Osteoblast (primary cell): Measurements from ENCODE around the gene LRP2. TPM values are rescaled to one million over a fixed set of nuclear protein-coding genes. Genes with fewer than 3 reads are reported as not detected.

ENCODE experiments used
- DNase-seq: peaks from one replicate; pipeline ENCODE4 v3.0.0; 2011; ENCODE audit warnings: low spot score, mixed read lengths; ENCODE audit not compliant: insufficient read length; ENCODE audit errors: missing footprints
- H2AFZ ChIP-seq: 2 replicates; pipeline ENCODE4 v1.6.0; 2011; ENCODE audit warnings: mild to moderate bottlenecking, low read length
- H3K27ac ChIP-seq: 2 replicates; pipeline ENCODE4 v1.5.1; 2011; ENCODE audit warnings: mild to moderate bottlenecking, low read depth, low read length, moderate library complexity
- H3K27me3 ChIP-seq: 2 replicates; pipeline ENCODE4 v1.6.0; 2012; ENCODE audit warnings: mild to moderate bottlenecking, control low read depth, inconsistent platforms, low read length, moderate library complexity; ENCODE audit not compliant: insufficient read depth
- H3K36me3 ChIP-seq: 2 replicates; pipeline ENCODE4 v1.5.1; 2011; ENCODE audit warnings: mild to moderate bottlenecking, low read length, control low read depth, moderate library complexity; ENCODE audit not compliant: insufficient read depth
- H3K4me1 ChIP-seq: 2 replicates; pipeline ENCODE4 v1.5.1; 2011; ENCODE audit warnings: mild to moderate bottlenecking, low read length, control low read depth, moderate library complexity; ENCODE audit not compliant: insufficient read depth
- H3K4me2 ChIP-seq: 2 replicates; pipeline ENCODE4 v1.6.0; 2011; ENCODE audit warnings: mild to moderate bottlenecking, low read length; ENCODE audit not compliant: insufficient read depth
- H3K4me3 ChIP-seq: fragments of 200-600 bp; sonication (generic); 3 replicates; pipeline ENCODE4 v1.5.1; 2012; ENCODE audit warnings: mild to moderate bottlenecking, low read length, inconsistent platforms; ENCODE audit not compliant: insufficient read depth
- H3K79me2 ChIP-seq: 2 replicates; pipeline ENCODE4 v1.6.0; 2012; ENCODE audit warnings: mild to moderate bottlenecking, low read length, control low read depth, inconsistent platforms; ENCODE audit not compliant: insufficient read depth
- H3K9me3 ChIP-seq: 2 replicates; pipeline ENCODE4 v1.5.1; 2011; ENCODE audit warnings: low read depth, low read length, control low read depth
- H4K20me1 ChIP-seq: 2 replicates; pipeline ENCODE4 v1.6.0; 2012; ENCODE audit warnings: mild to moderate bottlenecking, low read length, control low read depth; ENCODE audit not compliant: insufficient read depth
- total RNA-seq: library from RNA; depleted of rRNA; stranded (reverse); fragments of >200 nt; gene quantifications from 2 replicates; pipeline ENCODE4 v1.2.3, GENCODE V29; 2012
- TF ChIP-seq, protein P1 (sequence below): IDR thresholded peaks from 2 replicates; pipeline ENCODE4 v1.5.1; 2011; ENCODE audit warnings: mild to moderate bottlenecking, low read depth, low read length, moderate library complexity; ENCODE audit errors: extremely low read depth

LRP2 gene
- total RNA-seq, 1 donor = not detected

- H3K4me2 ChIP-seq = no peak overlapping the region
- no peak overlapping the region for H3K4me3 ChIP-seq
- H3K27me3 ChIP-seq = no peaks in the 10 kb centered on the region
- no peaks in the 10 kb centered on the region for H3K4me1 ChIP-seq
- H3K79me2 ChIP-seq = no peaks in the 10 kb centered on the region
- H3K36me3 ChIP-seq = no peaks in the 10 kb centered on the region
- no peak overlapping the region for H2AFZ ChIP-seq
- TF ChIP-seq, protein P1, sequence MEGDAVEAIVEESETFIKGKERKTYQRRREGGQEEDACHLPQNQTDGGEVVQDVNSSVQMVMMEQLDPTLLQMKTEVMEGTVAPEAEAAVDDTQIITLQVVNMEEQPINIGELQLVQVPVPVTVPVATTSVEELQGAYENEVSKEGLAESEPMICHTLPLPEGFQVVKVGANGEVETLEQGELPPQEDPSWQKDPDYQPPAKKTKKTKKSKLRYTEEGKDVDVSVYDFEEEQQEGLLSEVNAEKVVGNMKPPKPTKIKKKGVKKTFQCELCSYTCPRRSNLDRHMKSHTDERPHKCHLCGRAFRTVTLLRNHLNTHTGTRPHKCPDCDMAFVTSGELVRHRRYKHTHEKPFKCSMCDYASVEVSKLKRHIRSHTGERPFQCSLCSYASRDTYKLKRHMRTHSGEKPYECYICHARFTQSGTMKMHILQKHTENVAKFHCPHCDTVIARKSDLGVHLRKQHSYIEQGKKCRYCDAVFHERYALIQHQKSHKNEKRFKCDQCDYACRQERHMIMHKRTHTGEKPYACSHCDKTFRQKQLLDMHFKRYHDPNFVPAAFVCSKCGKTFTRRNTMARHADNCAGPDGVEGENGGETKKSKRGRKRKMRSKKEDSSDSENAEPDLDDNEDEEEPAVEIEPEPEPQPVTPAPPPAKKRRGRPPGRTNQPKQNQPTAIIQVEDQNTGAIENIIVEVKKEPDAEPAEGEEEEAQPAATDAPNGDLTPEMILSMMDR = no peak
- no peaks in the 10 kb centered on the region for H3K9me3 ChIP-seq
- no peak for DNase-seq
- no peaks in the 10 kb centered on the region for H4K20me1 ChIP-seq
- no peak overlapping the region for H3K27ac ChIP-seq
Measured at GRCh38 chr2:169386722-169387121, 24.4 kb upstream of the LRP2 start.

- no peak overlapping the region for H3K4me3 ChIP-seq
- H3K4me1 ChIP-seq = no peaks in the 10 kb centered on the region
- no peaks in the 10 kb centered on the region for H4K20me1 ChIP-seq
- no peaks in the 10 kb centered on the region for H3K27me3 ChIP-seq
- no peak overlapping the region for H3K27ac ChIP-seq
- no peak overlapping the region for H3K4me2 ChIP-seq
- H3K79me2 ChIP-seq = no peaks in the 10 kb centered on the region
- H2AFZ ChIP-seq = no peak overlapping the region
- DNase-seq = no peak
- no peaks in the 10 kb centered on the region for H3K9me3 ChIP-seq
- TF ChIP-seq, protein P1 = no peak
- H3K36me3 ChIP-seq = no peaks in the 10 kb centered on the region
Measured at GRCh38 chr2:169384816-169385215, 22.5 kb upstream of the LRP2 start.

DNA sequence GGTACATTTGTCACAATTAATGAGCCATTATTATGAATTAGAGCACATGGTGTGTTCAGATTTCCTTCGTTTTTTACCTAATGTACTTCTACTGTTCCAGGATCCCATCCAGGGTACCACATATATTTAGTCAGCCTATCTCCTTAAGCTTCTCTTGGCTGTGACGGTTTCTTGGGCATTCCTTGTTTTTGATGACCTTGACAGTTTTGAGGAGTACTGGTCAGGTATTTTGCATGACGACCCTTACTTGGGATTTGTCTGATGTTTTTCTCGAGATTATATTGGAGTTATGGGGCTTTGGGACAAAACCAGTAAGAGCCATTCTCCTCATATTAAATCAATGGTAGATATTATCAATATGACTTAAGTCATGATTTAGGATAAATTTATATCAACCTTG lies 10.2 kb upstream of the LRP2 start:
- H3K79me2 ChIP-seq = no peaks in the 10 kb centered on the region
- H3K4me2 ChIP-seq = no peak overlapping the region
- H2AFZ ChIP-seq = no peak overlapping the region
- H3K27me3 ChIP-seq = no peaks in the 10 kb centered on the region
- TF ChIP-seq, protein P1 = no peak
- H3K9me3 ChIP-seq = no peaks in the 10 kb centered on the region
- no peaks in the 10 kb centered on the region for H4K20me1 ChIP-seq
- H3K36me3 ChIP-seq = no peaks in the 10 kb centered on the region
- no peak overlapping the region for H3K4me3 ChIP-seq
- no peak for DNase-seq
- H3K4me1 ChIP-seq = no peaks in the 10 kb centered on the region
- H3K27ac ChIP-seq = no peak overlapping the region

DNA sequence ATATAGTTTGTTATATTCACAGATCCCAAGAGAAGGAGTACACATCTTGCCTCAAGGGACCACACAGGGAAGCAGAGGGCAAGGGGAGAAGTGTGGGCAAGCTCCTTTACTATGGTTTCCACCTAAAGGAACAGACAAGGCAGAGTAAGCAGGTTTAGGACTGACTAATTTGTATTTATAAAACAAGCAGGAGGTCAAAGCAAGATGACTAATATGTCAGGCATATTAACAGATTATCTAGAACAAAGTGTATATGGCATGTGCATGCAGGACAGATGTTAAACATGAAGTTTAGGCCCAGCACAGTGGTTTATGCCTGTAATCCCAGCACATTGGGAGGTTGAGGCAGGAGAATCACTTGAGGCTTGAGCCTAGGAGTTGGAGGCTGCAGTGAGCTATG lies 3.7 kb upstream of the LRP2 start:
- Histone ChIP-seq H2AFZ (no peak overlapping the region), H3K9me3 (no peaks in the 10 kb centered on the region), H3K27ac (no peak overlapping the region), H4K20me1 (no peaks in the 10 kb centered on the region), H3K27me3 (peaks cover 41% of the 10 kb centered on the region), H3K36me3 (no peaks in the 10 kb centered on the region), H3K79me2 (no peaks in the 10 kb centered on the region), H3K4me2 (no peak overlapping the region), H3K4me1 (peaks cover 22% of the 10 kb centered on the region), H3K4me3 (no peak overlapping the region)
- TF ChIP-seq, protein P1 = no peak
- DNase-seq = no peak
